ENCODE results near the gene CXCL16. TPM values are rescaled to one million over a fixed set of nuclear protein-coding genes. Genes with fewer than 3 reads are reported as not detected.
A peak's percentile ranks its signal among the peaks of the same experiment; 100 is the strongest.

The CXCL16 gene
- 0.74 TPM for polyA plus RNA-seq (2013, experiment 1 of 4)
- polyA plus RNA-seq (2013, experiment 2 of 4), result 0.12 TPM
- 0.53 TPM for polyA plus RNA-seq (2013, experiment 3 of 4)
- 0.49 TPM for polyA plus RNA-seq (2013, experiment 4 of 4)

- no peak within 1 kb of the TSS for H3K27ac ChIP-seq (ENCODE audit: insufficient read depth, low read depth, low read length, poor library complexity, severe bottlenecking)
- H3K36me3 ChIP-seq (ENCODE audit: control insufficient read depth, insufficient read depth, low read length), result no peaks in the 10 kb centered on the region
- H3K9me3 ChIP-seq (ENCODE audit: control insufficient read depth, low read length), result no peaks in the 10 kb centered on the region
- peak within 1 kb of the TSS; percentile 44 for H3K4me3 ChIP-seq (ENCODE audit: insufficient read depth, low read depth, low read length)
- WGBS, 2 experiments, result 1% methylated on average over 100 of the region's 100 CpGs
- peaks cover 87% of the 10 kb centered on the region for H3K27me3 ChIP-seq (ENCODE audit: control insufficient read depth, insufficient read depth, low read length, poor library complexity, severe bottlenecking)
- H3K4me1 ChIP-seq (ENCODE audit: control insufficient read depth, insufficient read depth, low read length), result no peaks in the 10 kb centered on the region
Measured at GRCh38 chr17:4739122-4740024, at the start of gene CXCL16, which contains the start of gene ZMYND15. CXCL16 (minus strand) TSS chr17:4739928; CDS start chr17:4739339, 589 bp downstream. ZMYND15 (plus strand) TSS chr17:4739833; CDS start chr17:4740549, 716 bp downstream.

GRCh38 chr17:4788807-4789700, 49.3 kb upstream of the CXCL16 start, which contains the start of gene GLTPD2:
GLTPD2 (plus strand) TSS chr17:4788964; CDS start chr17:4789012, 48 bp downstream.
- Histone ChIP-seq H3K27ac (ENCODE audit: insufficient read depth, low read depth, low read length, poor library complexity, severe bottlenecking) (no peak within 1 kb of the TSS), H3K4me3 (ENCODE audit: insufficient read depth, low read depth, low read length) (peak within 1 kb of the TSS; percentile 59), H3K27me3 (ENCODE audit: control insufficient read depth, insufficient read depth, low read length, poor library complexity, severe bottlenecking) (peaks cover 88% of the 10 kb centered on the region), H3K36me3 (ENCODE audit: control insufficient read depth, insufficient read depth, low read length) (no peaks in the 10 kb centered on the region), H3K9me3 (ENCODE audit: control insufficient read depth, low read length) (no peaks in the 10 kb centered on the region), H3K4me1 (ENCODE audit: control insufficient read depth, insufficient read depth, low read length) (peaks cover 20% of the 10 kb centered on the region)
- WGBS, 2 experiments, result 4 to 7% methylated on average over 61 to 62 of the region's 62 CpGs

DNA sequence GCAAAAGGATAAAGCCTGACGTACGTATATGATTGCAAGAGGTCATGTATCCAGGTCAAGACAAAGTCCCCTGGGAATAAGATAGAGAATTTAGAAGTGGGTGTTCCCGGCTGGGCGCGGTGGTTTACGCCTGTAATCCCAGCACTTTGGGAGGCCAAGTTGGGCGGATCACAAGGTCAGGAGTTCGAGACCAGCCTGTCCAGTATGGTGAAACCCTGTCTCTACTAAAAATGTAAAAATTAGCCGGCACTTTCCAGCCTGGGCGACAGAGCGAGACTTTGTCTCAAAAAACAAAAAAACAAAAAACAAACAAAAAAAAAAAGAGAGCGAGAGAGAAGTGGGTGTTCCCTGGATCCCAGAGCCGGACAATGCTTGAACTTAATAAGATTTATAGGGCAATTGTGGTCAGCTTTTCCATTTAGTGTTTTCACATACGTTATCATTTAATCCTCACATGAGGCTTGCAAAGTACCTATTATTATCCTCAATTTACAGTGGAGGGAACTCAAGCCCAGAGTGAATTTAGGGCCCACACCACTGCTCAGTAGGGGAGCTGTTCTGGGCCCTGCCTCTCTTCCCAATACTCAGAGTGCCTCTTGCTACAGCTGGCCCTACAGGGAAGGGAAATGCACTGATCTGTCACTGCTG, 48.6 kb upstream of the CXCL16 start:
- no peak overlapping the region for H3K27ac ChIP-seq (ENCODE audit: insufficient read depth, low read depth, low read length, poor library complexity, severe bottlenecking)
- peak overlapping the region; percentile 59 for H3K4me3 ChIP-seq (ENCODE audit: insufficient read depth, low read depth, low read length)

DNA sequence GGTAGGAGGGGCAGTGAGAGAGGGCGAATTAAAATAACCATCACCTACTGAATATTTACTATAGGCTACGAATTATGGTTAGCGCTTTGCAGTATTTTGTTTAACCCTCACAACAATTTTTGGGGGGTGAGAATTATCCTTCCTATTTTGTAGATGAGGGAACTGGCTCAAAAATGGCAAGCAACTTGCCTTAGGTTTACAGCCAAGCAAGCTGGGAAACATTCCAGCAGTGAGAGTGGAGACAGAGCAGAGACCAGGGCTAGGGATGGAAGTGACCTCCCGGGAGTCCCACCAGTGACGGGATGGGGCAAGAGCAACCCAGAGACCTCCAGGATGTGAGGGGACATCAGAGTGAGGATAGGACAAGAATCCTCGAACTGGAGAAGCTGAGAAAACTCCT, 46.8 kb upstream of the CXCL16 start:
- Histone ChIP-seq H3K9me3 (ENCODE audit: control insufficient read depth, low read length) (no peaks in the 10 kb centered on the region), H3K4me1 (ENCODE audit: control insufficient read depth, insufficient read depth, low read length) (peaks cover 20% of the 10 kb centered on the region), H3K27ac (ENCODE audit: insufficient read depth, low read depth, low read length, poor library complexity, severe bottlenecking) (no peak overlapping the region), H3K36me3 (ENCODE audit: control insufficient read depth, insufficient read depth, low read length) (no peaks in the 10 kb centered on the region), H3K4me3 (ENCODE audit: insufficient read depth, low read depth, low read length) (no peak overlapping the region), H3K27me3 (ENCODE audit: control insufficient read depth, insufficient read depth, low read length, poor library complexity, severe bottlenecking) (peaks cover 85% of the 10 kb centered on the region)
- 72 to 84% methylated on average over 3 to 6 of the region's 6 CpGs for WGBS, 2 experiments

More for the DNA sequence above, 48.6 kb upstream of the CXCL16 start:
- no peaks in the 10 kb centered on the region for H3K36me3 ChIP-seq (ENCODE audit: control insufficient read depth, insufficient read depth, low read length)
- no peaks in the 10 kb centered on the region for H3K9me3 ChIP-seq (ENCODE audit: control insufficient read depth, low read length)
- WGBS, 2 experiments, result 88 to 93% methylated on average over 14 of the region's 14 CpGs
- H3K4me1 ChIP-seq (ENCODE audit: control insufficient read depth, insufficient read depth, low read length), result peaks cover 20% of the 10 kb centered on the region
- peaks cover 92% of the 10 kb centered on the region for H3K27me3 ChIP-seq (ENCODE audit: control insufficient read depth, insufficient read depth, low read length, poor library complexity, severe bottlenecking)

- peaks cover 20% of the 10 kb centered on the region for H3K4me1 ChIP-seq (ENCODE audit: control insufficient read depth, insufficient read depth, low read length)
- H3K36me3 ChIP-seq (ENCODE audit: control insufficient read depth, insufficient read depth, low read length), result no peaks in the 10 kb centered on the region
- peaks cover 81% of the 10 kb centered on the region for H3K27me3 ChIP-seq (ENCODE audit: control insufficient read depth, insufficient read depth, low read length, poor library complexity, severe bottlenecking)
- no peak within 1 kb of the TSS for H3K4me3 ChIP-seq (ENCODE audit: insufficient read depth, low read depth, low read length)
- WGBS, 2 experiments, result 73 to 74% methylated on average over 24 of the region's 24 CpGs
- no peaks in the 10 kb centered on the region for H3K9me3 ChIP-seq (ENCODE audit: control insufficient read depth, low read length)
- H3K27ac ChIP-seq (ENCODE audit: insufficient read depth, low read depth, low read length, poor library complexity, severe bottlenecking), result no peak within 1 kb of the TSS
Measured at GRCh38 chr17:4786106-4786511, 46.4 kb upstream of the CXCL16 start, which contains the start of gene VMO1. VMO1 (minus strand) TSS chr17:4786364; CDS start chr17:4786352, 12 bp downstream.

DNA sequence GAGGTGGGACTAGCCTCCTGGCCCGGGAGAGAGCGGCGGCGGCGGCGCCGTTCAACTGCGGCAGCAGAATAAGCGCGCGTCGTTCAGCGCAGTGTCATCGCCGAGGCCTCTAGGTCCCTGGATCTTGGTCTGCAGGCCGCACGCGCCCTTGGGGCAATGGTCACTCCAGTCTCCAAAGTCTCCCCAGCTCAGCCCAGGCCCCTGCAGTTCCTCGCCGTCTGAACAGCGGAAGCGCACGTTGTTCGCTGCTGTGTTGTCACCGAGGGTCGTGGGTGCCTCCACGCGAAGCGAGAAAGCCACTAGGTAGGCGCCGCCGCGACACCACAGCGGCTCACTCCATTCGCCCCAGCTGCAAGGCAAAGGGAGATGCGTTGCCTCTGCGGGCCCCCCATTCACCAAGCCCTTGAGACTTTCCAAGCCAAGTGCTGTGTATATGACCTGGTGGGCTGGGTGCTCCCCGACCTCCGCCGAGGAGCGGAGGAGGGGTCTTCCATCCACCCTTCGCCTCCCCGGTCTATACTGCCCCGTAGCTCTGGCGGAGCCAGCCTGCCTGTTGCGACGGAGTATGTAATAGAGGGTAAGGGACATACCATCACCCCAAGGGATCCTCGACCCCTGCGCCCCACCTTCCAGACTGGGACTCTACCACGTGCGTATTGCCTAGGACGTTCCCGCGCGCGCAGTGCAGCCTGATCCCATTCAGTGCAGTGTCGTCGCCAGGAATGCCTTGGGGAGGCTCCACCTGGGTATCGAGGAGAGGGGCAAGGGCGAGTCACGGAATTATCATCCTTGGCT, 45.8 kb upstream of the CXCL16 start:
- Histone ChIP-seq H3K4me3 (ENCODE audit: insufficient read depth, low read depth, low read length) (no peak overlapping the region), H3K27ac (ENCODE audit: insufficient read depth, low read depth, low read length, poor library complexity, severe bottlenecking) (no peak overlapping the region)
- WGBS, 2 experiments, result 84 to 85% methylated on average over 61 of the region's 61 CpGs

DNA sequence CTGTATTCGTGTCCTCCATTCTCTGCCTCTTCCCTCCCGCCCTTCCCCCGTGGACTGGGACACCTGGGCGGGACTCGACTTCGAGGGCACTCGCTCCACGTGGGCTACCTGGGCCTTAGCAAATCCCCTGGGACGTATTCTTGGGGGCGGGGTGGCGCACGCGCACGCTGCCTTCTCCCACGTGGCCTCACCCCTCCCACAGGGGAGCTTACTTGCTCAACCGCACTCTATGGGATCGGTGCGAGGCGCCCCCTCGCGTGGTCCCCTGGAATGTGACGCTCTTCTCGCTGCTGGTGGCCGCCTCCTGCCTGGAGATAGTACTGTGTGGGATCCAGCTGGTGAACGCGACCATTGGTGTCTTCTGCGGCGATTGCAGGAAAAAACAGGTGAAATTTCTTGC, 42.9 kb upstream of the CXCL16 start:
- H3K27ac ChIP-seq (ENCODE audit: insufficient read depth, low read depth, low read length, poor library complexity, severe bottlenecking), result no peak overlapping the region
- no peak overlapping the region for H3K4me3 ChIP-seq (ENCODE audit: insufficient read depth, low read depth, low read length)
- 73 to 75% methylated on average over 28 of the region's 28 CpGs for WGBS, 2 experiments
- H3K27me3 ChIP-seq (ENCODE audit: control insufficient read depth, insufficient read depth, low read length, poor library complexity, severe bottlenecking), result peaks cover 50% of the 10 kb centered on the region
- H3K36me3 ChIP-seq (ENCODE audit: control insufficient read depth, insufficient read depth, low read length), result no peaks in the 10 kb centered on the region
- no peaks in the 10 kb centered on the region for H3K9me3 ChIP-seq (ENCODE audit: control insufficient read depth, low read length)
- H3K4me1 ChIP-seq (ENCODE audit: control insufficient read depth, insufficient read depth, low read length), result peaks cover 11% of the 10 kb centered on the region

More for the DNA sequence above, 45.8 kb upstream of the CXCL16 start:
- Histone ChIP-seq H3K36me3 (ENCODE audit: control insufficient read depth, insufficient read depth, low read length) (no peaks in the 10 kb centered on the region), H3K27me3 (ENCODE audit: control insufficient read depth, insufficient read depth, low read length, poor library complexity, severe bottlenecking) (peaks cover 75% of the 10 kb centered on the region), H3K4me1 (ENCODE audit: control insufficient read depth, insufficient read depth, low read length) (peaks cover 20% of the 10 kb centered on the region), H3K9me3 (ENCODE audit: control insufficient read depth, low read length) (no peaks in the 10 kb centered on the region)

DNA sequence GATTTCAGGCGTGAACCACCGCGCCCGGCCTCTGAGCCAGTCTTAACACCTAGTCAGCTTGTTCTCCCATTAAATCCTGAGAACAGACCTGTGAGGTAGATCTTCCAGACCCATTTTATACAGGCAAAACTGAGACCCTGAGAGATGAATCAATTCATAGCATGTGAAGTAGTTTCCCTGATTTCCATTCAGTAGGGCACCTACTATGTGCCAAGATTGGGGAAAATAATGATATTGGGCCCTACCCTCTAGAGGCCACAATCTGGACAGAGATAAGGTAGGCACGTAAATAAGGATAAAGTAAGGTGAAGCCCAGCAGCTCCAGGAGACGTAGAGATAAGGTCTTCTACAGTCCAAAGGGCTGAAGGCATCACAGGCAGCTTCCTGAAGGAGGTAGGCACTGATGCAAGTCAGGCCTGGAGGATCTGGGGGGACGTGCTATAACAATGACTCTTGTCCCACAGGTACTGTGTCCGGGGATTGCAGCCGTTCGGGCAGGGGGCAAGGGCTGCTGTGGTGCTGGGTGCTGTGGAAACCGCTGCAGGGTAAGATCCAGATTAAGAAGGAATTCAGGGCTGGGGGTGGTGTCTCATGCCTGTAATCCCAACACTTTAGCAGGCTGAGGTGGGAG, 40.7 kb upstream of the CXCL16 start:
- Histone ChIP-seq H3K4me1 (ENCODE audit: control insufficient read depth, insufficient read depth, low read length) (no peaks in the 10 kb centered on the region), H3K4me3 (ENCODE audit: insufficient read depth, low read depth, low read length) (no peak overlapping the region), H3K36me3 (ENCODE audit: control insufficient read depth, insufficient read depth, low read length) (no peaks in the 10 kb centered on the region), H3K9me3 (ENCODE audit: control insufficient read depth, low read length) (no peaks in the 10 kb centered on the region), H3K27ac (ENCODE audit: insufficient read depth, low read depth, low read length, poor library complexity, severe bottlenecking) (no peak overlapping the region), H3K27me3 (ENCODE audit: control insufficient read depth, insufficient read depth, low read length, poor library complexity, severe bottlenecking) (peaks cover 28% of the 10 kb centered on the region)
- 86 to 87% methylated on average over 11 of the region's 11 CpGs for WGBS, 2 experiments

All from ectodermal cell (in vitro differentiated cells).